Liver (tissue), 9 donors: ENCODE results near the gene LCE2C. TPM values are rescaled to one million over a fixed set of nuclear protein-coding genes. Genes with fewer than 3 reads are reported as not detected.

ENCODE experiments used
- DNase-seq: peaks from one replicate; pipeline ENCODE4 v3.0.0-alpha.2; 2017; ENCODE audit warnings: low spot score
- H3K27ac ChIP-seq, 2 donors: one replicate each; pipeline ENCODE4 v1.7.0; 2013; ENCODE audit warnings: inconsistent platforms in 2 of 2, low read length in 2 of 2, control low read depth in 1 of 2, low read depth in 1 of 2, mild to moderate bottlenecking in 1 of 2
- H3K27me3 ChIP-seq, 4 donors: one replicate each; pipeline versions ENCODE4 v1.6.1 to v1.7.0; 2013; ENCODE audit warnings: low read length in 3 of 4, inconsistent platforms in 1 of 4, mild to moderate bottlenecking in 1 of 4, moderate library complexity in 1 of 4; ENCODE audit not compliant: control insufficient read depth in 4 of 4, insufficient read depth in 4 of 4
- H3K36me3 ChIP-seq, 4 donors: one replicate each; pipeline versions ENCODE4 v1.6.1 to v1.7.0; 2013; ENCODE audit warnings: low read length in 3 of 4, mild to moderate bottlenecking in 3 of 4, low read depth in 1 of 4, moderate library complexity in 1 of 4; ENCODE audit not compliant: control insufficient read depth in 4 of 4, insufficient read depth in 3 of 4
- H3K4me1 ChIP-seq, 4 donors: one replicate each; pipeline versions ENCODE4 v1.6.1 to v1.7.0; 2013; ENCODE audit warnings: low read length in 3 of 4, mild to moderate bottlenecking in 3 of 4, moderate library complexity in 1 of 4; ENCODE audit not compliant: control insufficient read depth in 4 of 4, insufficient read depth in 4 of 4
- H3K4me3 ChIP-seq, 3 donors: one replicate each; pipeline versions ENCODE4 v1.6.1 to v1.7.0; 2013; ENCODE audit warnings: low read length in 3 of 3, control low read depth in 1 of 3, low read depth in 1 of 3, mild to moderate bottlenecking in 1 of 3
- H3K9ac ChIP-seq, 2 donors: one replicate each; pipeline ENCODE4 v1.7.0; 2013; ENCODE audit warnings: low read length in 2 of 2, mild to moderate bottlenecking in 2 of 2, moderate library complexity in 2 of 2, control low read depth in 1 of 2, low read depth in 1 of 2
- H3K9me3 ChIP-seq, 4 donors: one replicate each; pipeline versions ENCODE4 v1.6.1 to v1.7.0; 2013; ENCODE audit warnings: low read length in 3 of 4; ENCODE audit not compliant: control insufficient read depth in 4 of 4
- CTCF ChIP-seq: fragments of 150-350 bp; IDR thresholded peaks from 2 replicates; pipeline ENCODE4 v1.5.1; 2017; ENCODE audit warnings: improper control_type of control experiment, low read depth, low read length; ENCODE audit not compliant: missing input control
- EGR1 ChIP-seq, 2 donors: IDR thresholded peaks; 2 replicates each; pipeline ENCODE4 v1.6.1; 2016 to 2018; ENCODE audit warnings: antibody characterized with exemption in 2 of 2, low read depth in 2 of 2
- GABPA ChIP-seq, 2 donors: IDR thresholded peaks in 1 of 2; conservative IDR thresholded peaks in 1 of 2; 2 replicates each; pipeline ENCODE4 v1.6.1; 2016; ENCODE audit warnings: antibody characterized with exemption in 2 of 2, mild to moderate bottlenecking in 1 of 2, moderate library complexity in 1 of 2
- MAX ChIP-seq: IDR thresholded peaks from 2 replicates; pipeline ENCODE4 v1.6.1; 2016; ENCODE audit warnings: antibody characterized with exemption
- NR2F2 ChIP-seq: IDR thresholded peaks from 2 replicates; pipeline ENCODE4 v1.6.1; 2016; ENCODE audit warnings: antibody characterized with exemption
- RAD21 ChIP-seq, 2 donors: IDR thresholded peaks; 2 replicates each; pipeline ENCODE4 v1.6.1; 2016; ENCODE audit warnings: antibody characterized with exemption in 2 of 2, mild to moderate bottlenecking in 2 of 2
- REST ChIP-seq: IDR thresholded peaks from 2 replicates; pipeline ENCODE4 v1.6.1; 2016; ENCODE audit warnings: antibody characterized with exemption, mild to moderate bottlenecking
- RXRA ChIP-seq, 2 donors: IDR thresholded peaks; 2 replicates each; pipeline ENCODE4 v1.6.1; 2017 to 2018; ENCODE audit warnings: antibody characterized with exemption in 2 of 2, mild to moderate bottlenecking in 1 of 2
- SP1 ChIP-seq: IDR thresholded peaks from 2 replicates; pipeline ENCODE4 v1.6.1; 2018; ENCODE audit warnings: antibody characterized with exemption, mild to moderate bottlenecking
- TAF1 ChIP-seq: conservative IDR thresholded peaks from 2 replicates; pipeline ENCODE4 v1.6.1; 2016; ENCODE audit warnings: antibody characterized with exemption, mild to moderate bottlenecking
- YY1 ChIP-seq: IDR thresholded peaks from 2 replicates; pipeline ENCODE4 v1.6.1; 2016; ENCODE audit warnings: antibody characterized with exemption, mild to moderate bottlenecking
- ZBTB33 ChIP-seq: IDR thresholded peaks from 2 replicates; pipeline ENCODE4 v1.6.1; 2016; ENCODE audit warnings: antibody characterized with exemption
- WGBS: extraction: QIAGEN DNeasy Blood & Tissue Kit; methylation state at CpG from one replicate; pipeline ENCODE4 v1.1.7; 2013; 5-methylcytosine and 5-hydroxymethylcytosine counted together
- polyA plus RNA-seq, 2 donors: library from polyadenylated mRNA; stranded (reverse) in 1 of 2; unstranded in 1 of 2; fragments of 200-250 nt in 1 of 2; fragments of >200 nt in 1 of 2; fragmentation: Nextera tagmentation in 1 of 2; extraction: Ambion mirVana in 1 of 2; gene quantifications; one replicate each; pipeline versions ENCODE4 v1.2.1 to v1.2.3, GENCODE V29; 2013 to 2015
- total RNA-seq, 2 donors: library from RNA; depleted of rRNA; stranded (reverse); fragments of >200 nt; gene quantifications; one replicate each; pipeline ENCODE4 v1.2.3, GENCODE V29; 2014
- donor health status: healthy.
- donor health status: healthy.
- donor health status: healthy.
- donor health status: healthy.
- donor health status: healthy.

The LCE2C gene
- total and polyA plus RNA-seq, 4 donors: not detected

- no peak for TF ChIP-seq RXRA (IDR thresholded peaks at IDR 0.05)
- TF ChIP-seq YY1: no peak
- TF ChIP-seq REST: no peak
- TF ChIP-seq GABPA (IDR thresholded peaks at IDR 0.05 in 1 of 2, conservative IDR thresholded peaks at IDR 0.05 in 1 of 2): no peak
- TF ChIP-seq ZBTB33: no peak
- TF ChIP-seq EGR1 (IDR thresholded peaks at IDR 0.05; ENCODE audit: low read depth in 2 of 2): no peak
- TF ChIP-seq MAX: no peak
- no peak for TF ChIP-seq NR2F2
- no peak for TF ChIP-seq SP1
- TF ChIP-seq TAF1: no peak
- no peak for TF ChIP-seq CTCF
- DNase-seq: no peak
Measured at GRCh38 chr1:152646656-152647055, 28.4 kb upstream of the LCE2C start.

GRCh38 chr1:152654110-152654509 lies 21.0 kb upstream of the LCE2C start:
- H3K9ac ChIP-seq: no peak overlapping the region
- DNase-seq: peak; percentile 56
- H3K27me3 ChIP-seq: no peaks in the 10 kb centered on the region
- H3K4me3 ChIP-seq: no peak overlapping the region
- no peak overlapping the region for H3K27ac ChIP-seq
- WGBS: 28% methylated on average over 10 of the region's 10 CpGs
- TF ChIP-seq CTCF (peak; percentile 64), SP1 (no peak), RAD21 (IDR thresholded peaks at IDR 0.05) (peak; percentile 75 to 78)
- peaks cover 0 to 14% (median 5%) of the 10 kb centered on the region in 4 donors for H3K4me1 ChIP-seq
- H3K36me3 ChIP-seq: no peaks in the 10 kb centered on the region
- H3K9me3 ChIP-seq: no peaks in the 10 kb centered on the region

More at GRCh38 chr1:152646656-152647055, 28.4 kb upstream of the LCE2C start:
- no peaks in the 10 kb centered on the region for H3K27me3 ChIP-seq
- no peaks in the 10 kb centered on the region for H3K4me1 ChIP-seq
- H3K4me3 ChIP-seq: no peak overlapping the region
- no peak overlapping the region for H3K9ac ChIP-seq
- no peak overlapping the region for H3K27ac ChIP-seq
- no peaks in the 10 kb centered on the region for H3K9me3 ChIP-seq
- H3K36me3 ChIP-seq: no peaks in the 10 kb centered on the region
